GOT3 (cell line): ENCODE data around the gene RPS19.

Experiments
- DNase-seq: peaks from one replicate; lab custom pipeline; 2025; ENCODE audit warnings: mixed read lengths; lab: John Stamatoyannopoulos, UW

The RPS19 gene

GRCh38 chr19:41859618-41860418 is at the start of gene RPS19:
Gene RPS19, plus strand, starts transcription at chr19:41860255. Its CDS starts 520 bp downstream, at chr19:41860775.
- DNase-seq, result peak; percentile 93

GRCh38 chr19:41810301-41810700 is 49.8 kb upstream of the RPS19 start:
- no peak for DNase-seq

GRCh38 chr19:41811036-41811435 is 49.0 kb upstream of the RPS19 start:
- DNase-seq, result no peak

- DNase-seq, result no peak
These were observed 48.1 kb upstream of the RPS19 start for GRCh38 chr19:41811981-41812380.

- DNase-seq, result no peak
These were observed 46.1 kb upstream of the RPS19 start for GRCh38 chr19:41813911-41814310.

- DNase-seq, result no peak
These were observed 44.8 kb upstream of the RPS19 start for GRCh38 chr19:41815301-41815700.

- no peak for DNase-seq
These were observed 43.3 kb upstream of the RPS19 start for GRCh38 chr19:41816761-41817160.

- DNase-seq, result no peak
These were observed 38.9 kb upstream of the RPS19 start for GRCh38 chr19:41821003-41821735.

GRCh38 chr19:41837981-41838708 is 21.9 kb upstream of the RPS19 start:
- no peak for DNase-seq

GRCh38 chr19:41839211-41839610 is 20.8 kb upstream of the RPS19 start:
- no peak for DNase-seq

- no peak for DNase-seq
These were observed 16.7 kb upstream of the RPS19 start for GRCh38 chr19:41843371-41843770.

GRCh38 chr19:41844601-41845000 is 15.5 kb upstream of the RPS19 start, which contains the start of gene LYPD4:
Gene LYPD4, minus strand, starts transcription at chr19:41844683. Its CDS starts 5,398 bp downstream, at chr19:41839285.
- no peak for DNase-seq

GRCh38 chr19:41845001-41845050 is 15.2 kb upstream of the RPS19 start, which contains the start of gene DMRTC2:
Gene DMRTC2, plus strand, starts transcription at chr19:41845042. Its CDS starts 2,387 bp downstream, at chr19:41847429.
- no peak for DNase-seq

GRCh38 chr19:41845051-41845590 is 14.9 kb upstream of the RPS19 start:
- no peak for DNase-seq

GRCh38 chr19:41847351-41848105 is 12.5 kb upstream of the RPS19 start:
- DNase-seq, result no peak

- DNase-seq, result no peak
These were observed 11.4 kb upstream of the RPS19 start for GRCh38 chr19:41848666-41849065.

- DNase-seq, result no peak
These were observed 11.0 kb upstream of the RPS19 start for GRCh38 chr19:41849067-41849466.

- no peak for DNase-seq
These were observed 9.7 kb upstream of the RPS19 start for GRCh38 chr19:41850381-41850780.

- DNase-seq, result no peak
These were observed 8.6 kb upstream of the RPS19 start for GRCh38 chr19:41851456-41851855.

- DNase-seq, result no peak
These were observed 6.7 kb upstream of the RPS19 start for GRCh38 chr19:41853344-41853743.

- DNase-seq, result no peak
These were observed 6.3 kb upstream of the RPS19 start for GRCh38 chr19:41853768-41854167.

GRCh38 chr19:41859213-41859617 is 840 bp upstream of the RPS19 start:
- no peak for DNase-seq
